HG02642 (cell line): ENCODE data around the gene PDZK1IP1.

Source experiments
- ATAC-seq: cut with Tn5 transposase; IDR thresholded peaks from one replicate; pipeline ENCODE4 v1.9.1; 2021; ENCODE audit warnings: mild to moderate bottlenecking; ENCODE audit not compliant: unreplicated experiment, poor library complexity

PDZK1IP1 gene

GRCh38 chr1:47224676-47225399 is 35.0 kb upstream of the PDZK1IP1 start:
- no peak for ATAC-seq

DNA sequence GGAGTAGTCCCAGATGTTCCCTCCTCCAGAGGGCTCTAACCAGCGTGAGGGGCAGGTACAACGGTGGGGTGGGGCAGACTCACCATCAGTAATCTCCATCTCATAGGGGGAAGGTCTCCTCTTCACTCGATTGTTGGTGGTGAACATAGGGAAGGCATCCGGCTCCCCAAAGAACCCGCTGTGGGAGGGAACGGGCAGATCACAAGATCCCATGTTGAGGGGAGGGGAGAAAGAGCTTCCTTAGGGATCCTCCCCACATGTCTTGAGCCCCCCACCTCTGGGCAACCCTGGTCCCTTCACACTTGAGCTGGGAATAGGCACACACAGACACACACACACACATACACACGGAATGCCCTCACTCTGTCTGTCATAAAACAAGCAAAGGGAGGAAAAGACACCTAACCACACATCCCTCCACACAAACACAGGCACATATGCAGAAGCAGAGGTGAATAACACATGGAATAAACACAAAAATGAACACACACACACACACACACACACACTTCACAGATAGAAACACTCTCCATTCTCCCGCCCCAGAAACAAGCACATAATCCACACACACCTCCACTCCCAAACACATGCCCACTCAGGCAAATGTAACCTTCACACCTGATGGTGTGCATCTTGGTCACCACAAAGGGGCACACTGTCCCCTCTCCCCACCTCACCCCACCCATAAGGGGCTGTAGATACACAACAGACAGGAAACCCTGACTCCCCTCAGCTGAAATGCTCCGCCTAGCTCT is 34.3 kb upstream of the PDZK1IP1 start:
- ATAC-seq, result no peak

DNA sequence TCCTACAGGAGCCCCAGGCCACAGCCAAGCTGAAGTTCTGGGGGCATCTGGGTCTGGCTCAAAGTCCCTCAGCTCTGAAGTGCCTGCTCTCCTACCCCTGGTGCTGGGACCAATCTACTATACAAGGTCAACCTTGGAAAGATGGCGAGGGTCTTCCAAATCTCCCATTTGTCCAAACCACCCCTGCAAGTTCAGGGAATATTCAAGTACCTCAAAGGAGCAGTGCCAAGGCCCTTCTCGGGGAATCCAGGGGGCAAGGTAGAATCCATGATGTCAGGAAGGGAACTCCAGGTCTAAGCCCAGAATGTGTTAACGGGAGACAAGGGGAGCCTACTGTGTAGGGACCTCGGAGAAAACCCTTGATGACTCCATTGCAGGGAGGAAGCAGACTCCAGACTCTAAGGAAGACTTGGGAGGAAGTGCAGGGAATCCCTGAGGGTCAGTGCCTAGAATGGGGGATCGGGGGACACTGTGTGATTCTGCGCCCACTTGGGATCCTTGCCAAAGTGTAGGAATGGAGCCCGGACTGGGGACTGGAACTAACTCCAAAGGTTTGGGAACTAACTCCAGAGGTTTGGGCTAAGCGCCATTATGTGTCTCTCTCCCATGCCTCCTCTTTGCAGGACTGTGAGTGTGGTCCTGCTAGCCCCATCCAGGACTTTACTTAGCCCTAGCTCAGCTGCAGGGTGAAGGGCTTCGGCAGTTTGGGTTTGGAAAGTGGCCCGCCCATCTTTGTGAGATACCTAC is 33.5 kb upstream of the PDZK1IP1 start:
- ATAC-seq, result no peak

- no peak for ATAC-seq
Measured at GRCh38 chr1:47222476-47222875, 32.6 kb upstream of the PDZK1IP1 start.

GRCh38 chr1:47219590-47220220 is 29.9 kb upstream of the PDZK1IP1 start:
- ATAC-seq, result no peak

GRCh38 chr1:47219001-47219400 is 29.2 kb upstream of the PDZK1IP1 start:
- no peak for ATAC-seq

DNA sequence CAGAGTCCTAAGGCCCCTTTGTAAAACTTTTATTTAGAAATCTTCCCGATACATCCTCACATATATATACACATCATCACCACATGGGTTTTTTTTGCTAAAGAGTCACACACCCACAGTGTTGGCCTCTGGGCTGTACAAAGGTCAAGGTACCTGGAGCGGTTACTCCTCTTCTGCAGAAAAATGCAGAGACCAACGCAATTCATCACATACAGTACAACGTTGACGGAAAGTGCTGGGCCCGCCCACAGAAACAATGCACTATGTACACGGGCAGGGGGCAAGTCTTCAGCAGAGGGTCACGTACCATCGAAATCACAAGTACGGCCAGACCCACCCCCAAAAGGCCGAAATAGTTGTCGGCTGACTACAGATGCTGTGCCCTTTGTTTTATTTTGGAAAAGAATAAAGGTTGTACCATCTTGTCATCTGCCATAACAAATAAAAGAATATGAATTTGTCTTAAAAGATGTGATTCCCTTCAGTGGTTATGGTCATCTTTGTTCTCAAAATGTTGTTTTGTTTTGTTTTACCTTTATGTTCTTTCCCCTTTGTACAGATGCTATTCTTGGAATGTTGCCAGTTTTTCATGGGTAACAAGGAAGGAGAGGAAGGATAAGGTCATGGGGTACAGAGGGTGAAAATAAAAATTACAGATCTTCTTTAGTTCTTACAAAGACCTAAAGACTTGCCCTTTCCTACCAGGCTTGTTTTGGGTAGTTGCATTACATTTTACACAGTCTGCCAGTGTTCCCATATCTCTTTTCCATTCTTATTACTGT is 26.6 kb upstream of the PDZK1IP1 start:
- no peak for ATAC-seq

DNA sequence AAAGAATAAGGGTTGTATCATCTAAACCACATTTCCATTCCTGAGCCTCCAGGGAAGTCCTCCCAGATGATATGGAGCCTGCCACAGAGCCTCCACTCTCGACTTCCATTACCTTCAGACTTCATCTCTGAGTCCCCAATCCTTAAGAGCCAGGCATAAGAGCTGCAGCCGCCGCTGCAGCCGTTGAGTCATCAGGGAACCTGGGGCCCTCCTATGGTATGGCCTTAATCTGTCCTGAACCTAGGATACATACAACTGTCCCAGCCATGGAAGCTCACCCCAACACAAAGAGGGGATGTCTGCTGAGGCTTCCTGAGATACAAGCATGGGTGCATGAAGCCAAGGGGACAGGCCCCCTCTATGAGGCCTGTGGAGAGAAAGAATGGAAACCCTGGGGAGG is 25.9 kb upstream of the PDZK1IP1 start:
- no peak for ATAC-seq

DNA sequence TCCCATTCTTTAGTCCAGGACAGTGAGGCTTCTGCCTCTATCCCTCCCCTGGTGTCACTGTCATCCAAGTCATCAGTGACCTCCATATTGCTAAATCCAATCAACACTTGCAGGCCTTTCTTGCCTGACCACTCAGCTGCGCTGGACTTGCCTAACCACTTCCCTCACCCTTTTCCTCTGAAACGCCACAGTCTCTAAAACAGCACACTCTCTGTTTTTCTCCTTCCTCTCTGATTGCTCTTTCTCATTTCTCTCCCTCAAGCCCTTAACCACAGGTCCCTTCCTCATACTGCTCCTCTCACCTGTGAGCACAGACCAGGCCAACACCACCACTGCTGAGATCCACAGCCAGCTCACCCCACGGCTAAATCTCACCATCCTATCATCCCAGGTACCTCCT is 24.7 kb upstream of the PDZK1IP1 start:
- ATAC-seq, result no peak

GRCh38 chr1:47213230-47213963 is 23.6 kb upstream of the PDZK1IP1 start:
- no peak for ATAC-seq

DNA sequence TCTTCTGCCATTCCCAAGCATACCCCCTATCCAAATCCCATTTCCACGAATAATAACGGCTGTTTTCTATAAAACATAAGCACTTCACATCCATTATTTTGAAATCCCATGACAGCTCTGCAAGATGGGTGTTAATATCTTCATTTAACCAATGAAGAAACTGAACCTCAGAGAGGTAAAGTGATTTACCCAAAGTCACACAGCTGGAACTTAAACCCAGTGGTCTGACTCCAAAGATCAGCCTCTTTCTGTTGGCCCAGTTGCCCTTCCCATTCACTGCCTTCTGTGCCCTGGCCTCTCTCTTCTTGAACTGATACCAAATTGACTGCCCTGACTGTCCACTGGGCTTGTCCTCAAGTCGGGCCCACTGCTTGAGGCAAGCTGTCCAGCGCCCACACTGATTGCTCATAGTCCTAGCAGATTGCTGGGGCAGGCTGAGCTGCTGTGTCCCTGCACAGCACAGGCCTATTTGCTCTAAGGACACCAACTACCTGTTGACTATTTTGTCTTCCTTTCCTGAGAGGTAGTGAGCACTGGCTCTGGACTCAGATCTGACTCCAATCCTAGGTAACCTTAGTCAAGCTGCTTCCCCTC is 22.9 kb upstream of the PDZK1IP1 start:
- no peak for ATAC-seq

DNA sequence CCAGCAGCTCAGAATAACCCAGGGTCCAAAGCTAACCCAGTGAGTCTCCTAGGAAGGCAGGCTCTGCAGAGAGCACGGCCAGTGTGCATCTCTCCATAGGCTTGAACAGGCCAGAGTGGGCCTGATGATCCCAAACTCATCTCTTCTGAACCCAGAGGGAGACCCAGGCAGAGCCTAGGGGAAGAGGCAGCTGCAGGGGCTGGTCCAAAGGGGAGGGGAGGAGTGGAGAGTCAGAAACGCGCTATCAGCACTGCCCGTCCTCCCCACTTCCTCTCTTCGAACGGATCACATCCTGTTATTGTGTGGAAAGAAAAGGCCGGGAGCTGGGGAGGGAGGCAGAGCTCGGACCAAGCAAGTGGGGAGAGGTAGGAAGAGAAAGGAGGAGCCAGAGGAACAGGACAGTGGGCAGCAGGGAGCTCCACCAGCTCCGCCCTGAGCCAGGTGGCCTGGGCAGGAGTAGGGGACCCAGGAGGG is 22.0 kb upstream of the PDZK1IP1 start:
- no peak for ATAC-seq

GRCh38 chr1:47210666-47211065 is 20.8 kb upstream of the PDZK1IP1 start:
- no peak for ATAC-seq

DNA sequence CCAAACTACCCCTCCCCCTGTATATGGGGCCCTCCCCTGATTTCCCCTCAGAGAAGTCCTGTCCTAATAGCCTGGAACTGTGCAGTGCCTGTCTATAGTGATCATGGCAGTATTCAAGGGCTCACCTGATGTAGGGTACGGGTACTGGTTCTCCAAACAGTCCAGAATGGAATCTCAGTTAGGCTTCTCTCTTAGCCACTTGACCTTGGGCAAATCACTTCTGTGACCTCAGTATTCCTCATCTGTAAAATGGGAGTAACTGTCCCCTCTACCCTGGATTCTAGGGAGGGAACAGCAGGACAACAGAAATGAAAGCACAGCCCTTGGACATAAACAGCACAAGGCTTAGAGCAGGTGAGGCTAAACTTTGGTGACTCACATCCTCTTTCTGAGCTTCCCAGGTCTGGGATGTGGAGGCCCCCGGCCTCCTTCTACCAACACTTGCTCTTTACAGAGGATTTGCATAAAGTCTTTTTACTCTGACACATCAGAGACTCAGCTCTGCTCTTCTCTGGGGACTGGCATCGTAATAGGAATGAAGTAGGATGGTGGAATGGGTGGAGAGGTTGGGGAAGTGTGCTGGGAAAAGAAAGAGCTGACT is 20.0 kb upstream of the PDZK1IP1 start:
- ATAC-seq, result no peak

- no peak for ATAC-seq
Measured at GRCh38 chr1:47209091-47209490, 19.3 kb upstream of the PDZK1IP1 start.

GRCh38 chr1:47208374-47208850 is 18.6 kb upstream of the PDZK1IP1 start:
- ATAC-seq, result no peak

DNA sequence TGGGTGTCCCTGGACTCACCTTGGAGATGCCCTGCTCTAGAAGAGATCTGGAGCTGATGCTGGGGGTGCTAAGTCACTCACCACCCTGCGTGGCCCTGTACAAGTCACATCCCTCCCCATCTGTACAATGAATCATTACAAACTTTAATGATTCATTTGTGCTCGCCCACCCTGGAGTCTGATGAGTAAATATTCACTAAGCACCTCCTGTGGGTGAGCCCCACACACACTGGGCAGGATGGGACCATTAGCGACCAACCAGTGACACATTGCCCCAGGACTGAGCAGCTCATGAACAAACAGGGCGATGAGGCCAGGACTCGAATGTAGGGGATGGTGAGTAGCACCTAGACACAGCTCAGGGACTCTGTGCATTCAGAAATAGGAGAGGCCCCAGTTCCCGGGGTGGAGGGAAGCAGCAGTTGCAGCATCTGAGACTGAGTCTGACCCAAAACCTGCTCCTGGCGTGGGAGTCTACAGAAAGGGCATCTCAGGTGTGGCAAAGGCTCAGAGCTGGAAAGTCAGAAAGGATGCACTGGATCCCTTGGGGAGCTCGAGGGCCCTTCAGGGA is 18.1 kb upstream of the PDZK1IP1 start:
- ATAC-seq, result no peak

DNA sequence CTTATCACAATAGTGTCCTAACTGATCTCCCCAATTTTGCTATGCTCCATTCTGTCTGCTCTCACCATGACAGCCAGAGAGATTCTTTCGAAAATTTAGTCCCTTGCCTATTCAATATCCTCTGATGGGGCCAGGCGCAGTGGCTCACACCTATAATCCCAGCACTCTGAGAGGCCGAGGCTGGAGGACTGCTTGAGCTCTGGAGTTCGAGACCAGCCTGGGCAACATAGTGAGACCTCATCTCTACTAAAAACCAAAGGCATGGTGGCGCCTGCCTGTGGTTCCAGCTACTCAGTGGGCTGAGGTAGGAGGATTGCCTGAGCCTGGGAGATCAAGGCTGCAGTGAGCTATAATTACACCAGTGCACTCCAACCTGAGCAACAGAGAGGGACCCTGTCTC is 16.1 kb upstream of the PDZK1IP1 start:
- no peak for ATAC-seq
